DND-41 (cell line): Measurements from ENCODE around the gene SERPINA5.

Source experiments
- ATAC-seq: fragments of 200-7000 bp; cut with Tn5 transposase; 3 replicates; pipeline ENCODE4 v1.9.1; 2021; ENCODE audit warnings: low read depth; ENCODE audit not compliant: insufficient read depth
- DNase-seq: peaks from one replicate; pipeline ENCODE4 v3.0.0-alpha.2; 2020
- H2AFZ ChIP-seq: 2 replicates; pipeline ENCODE4 v1.6.0; 2012; ENCODE audit warnings: low read depth, low read length
- H3K27ac ChIP-seq: 2 replicates; pipeline ENCODE4 v1.5.1; 2012; ENCODE audit warnings: low read length, inconsistent platforms
- H3K27me3 ChIP-seq: fragments of 200-600 bp; sonication (generic); 2 replicates; pipeline ENCODE4 v1.6.0; 2012; ENCODE audit warnings: low read length, mild to moderate bottlenecking, inconsistent platforms; ENCODE audit not compliant: insufficient read depth, poor library complexity
- H3K36me3 ChIP-seq: 2 replicates; pipeline ENCODE4 v1.5.1; 2012; ENCODE audit warnings: low read length, inconsistent platforms; ENCODE audit not compliant: insufficient read depth
- H3K4me1 ChIP-seq: 2 replicates; pipeline ENCODE4 v1.5.1; 2012; ENCODE audit warnings: mild to moderate bottlenecking, low read length; ENCODE audit not compliant: insufficient read depth
- H3K4me2 ChIP-seq: 2 replicates; pipeline ENCODE4 v1.6.0; 2012; ENCODE audit warnings: mild to moderate bottlenecking, moderate library complexity, low read length, inconsistent platforms; ENCODE audit not compliant: insufficient read depth
- H3K4me3 ChIP-seq, 2 experiments: fragments of 200-600 bp in 1 of 2; shearing (Covaris generic) in 1 of 2; 2 replicates each; pipeline ENCODE4 v1.5.1; 2012 to 2016; ENCODE audit warnings: inconsistent platforms in 2 of 2, low read length in 2 of 2, mild to moderate bottlenecking in 2 of 2, low read depth in 1 of 2, moderate library complexity in 1 of 2
- H3K79me2 ChIP-seq: 2 replicates; pipeline ENCODE4 v1.6.0; 2012; ENCODE audit warnings: low read length, inconsistent platforms; ENCODE audit not compliant: insufficient read depth
- H3K9ac ChIP-seq: 2 replicates; pipeline ENCODE4 v1.6.0; 2012; ENCODE audit warnings: low read depth, mild to moderate bottlenecking, inconsistent platforms, low read length, moderate library complexity
- H3K9me3 ChIP-seq: 2 replicates; pipeline ENCODE4 v1.5.1; 2012; ENCODE audit warnings: low read length, moderate library complexity, mild to moderate bottlenecking, inconsistent platforms; ENCODE audit not compliant: insufficient read depth, severe bottlenecking
- H4K20me1 ChIP-seq: 2 replicates; pipeline ENCODE4 v1.6.0; 2012; ENCODE audit warnings: low read length; ENCODE audit not compliant: insufficient read depth
- CTCF ChIP-seq: IDR thresholded peaks from 2 replicates; pipeline ENCODE4 v1.5.1; 2012; ENCODE audit warnings: borderline replicate concordance, low read length, moderate library complexity, mild to moderate bottlenecking; ENCODE audit not compliant: poor library complexity, severe bottlenecking; ENCODE audit errors: extremely low read depth
- EZH2 ChIP-seq: IDR thresholded peaks from 3 replicates; pipeline ENCODE4 v1.6.1; 2012; ENCODE audit warnings: borderline replicate concordance, low read depth, mild to moderate bottlenecking, moderate library complexity, low read length, inconsistent platforms; ENCODE audit not compliant: severe bottlenecking

The SERPINA5 gene

GRCh38 chr14:94548131-94548998 is 32.9 kb upstream of the SERPINA5 start:
- no peaks in the 10 kb centered on the region for H4K20me1 ChIP-seq
- no peak overlapping the region for H2AFZ ChIP-seq
- no peaks in the 10 kb centered on the region for H3K79me2 ChIP-seq
- no peaks in the 10 kb centered on the region for H3K27me3 ChIP-seq
- no peak overlapping the region for H3K9ac ChIP-seq
- H3K9me3 ChIP-seq = no peaks in the 10 kb centered on the region
- DNase-seq (no peak), ATAC-seq (no peak)
- H3K4me1 ChIP-seq = no peaks in the 10 kb centered on the region
- no peak overlapping the region for H3K4me3 ChIP-seq
- TF ChIP-seq EZH2 = no peak
- H3K4me2 ChIP-seq = no peak overlapping the region
- H3K36me3 ChIP-seq = no peaks in the 10 kb centered on the region
- no peak overlapping the region for H3K27ac ChIP-seq

GRCh38 chr14:94548999-94549985 is 31.9 kb upstream of the SERPINA5 start:
- no peaks in the 10 kb centered on the region for H3K36me3 ChIP-seq
- H4K20me1 ChIP-seq = no peaks in the 10 kb centered on the region
- H3K4me3 ChIP-seq = no peak overlapping the region
- no peaks in the 10 kb centered on the region for H3K4me1 ChIP-seq
- no peaks in the 10 kb centered on the region for H3K9me3 ChIP-seq
- DNase-seq (peak; percentile 68), ATAC-seq (peak; percentile 88)
- no peaks in the 10 kb centered on the region for H3K79me2 ChIP-seq
- no peak overlapping the region for H2AFZ ChIP-seq
- no peak overlapping the region for H3K9ac ChIP-seq
- no peaks in the 10 kb centered on the region for H3K27me3 ChIP-seq
- no peak overlapping the region for H3K4me2 ChIP-seq
- no peak overlapping the region for H3K27ac ChIP-seq
- peak; percentile 85 for TF ChIP-seq CTCF
- TF ChIP-seq EZH2 = no peak

GRCh38 chr14:94550041-94550440 is 31.2 kb upstream of the SERPINA5 start:
- no peak for TF ChIP-seq EZH2
- TF ChIP-seq CTCF = no peak
- H3K4me2 ChIP-seq = no peak overlapping the region
- H4K20me1 ChIP-seq = no peaks in the 10 kb centered on the region
- H3K27ac ChIP-seq = no peak overlapping the region
- H3K27me3 ChIP-seq = no peaks in the 10 kb centered on the region
- ATAC-seq = no peak
- no peak overlapping the region for H3K4me3 ChIP-seq
- H3K9ac ChIP-seq = no peak overlapping the region
- H3K9me3 ChIP-seq = no peaks in the 10 kb centered on the region
- H3K4me1 ChIP-seq = no peaks in the 10 kb centered on the region
- H2AFZ ChIP-seq = no peak overlapping the region
- H3K36me3 ChIP-seq = no peaks in the 10 kb centered on the region
- DNase-seq = no peak
- H3K79me2 ChIP-seq = no peaks in the 10 kb centered on the region
